Naive thymus-derived CD4-positive, alpha-beta T cell (primary cell): ENCODE results near the gene TEX38. TPM values are rescaled to one million over a fixed set of nuclear protein-coding genes. Genes with fewer than 3 reads are reported as not detected.
"Not testable (repeated sequence)": the region's sequence is repeated elsewhere in the genome, so short reads cannot be mapped to it uniquely, and the experiment has no call there.

Experiments used
- ATAC-seq: fragments of 150-1000 bp; cut with Tn5 transposase; 2 replicates; pipeline ENCODE4 v1.10.0; 2021; ENCODE audit warnings: mild to moderate bottlenecking, moderate library complexity
- CTCF ChIA-PET: fragments of 350-600 bp; sonication (Branson Sonifier 250); formaldehyde crosslinking; loops from one replicate; lab custom pipeline; 2021; ENCODE audit warnings: antibody characterized with exemption; lab: Charles Lee
- POLR2A ChIA-PET: fragments of 350-600 bp; sonication (Branson Sonifier 250); formaldehyde crosslinking; loops from one replicate; lab custom pipeline; 2021; ENCODE audit warnings: antibody characterized with exemption, inconsistent platforms; lab: Charles Lee
- DNase-seq, 9 donors: peaks; one replicate each; pipeline versions ENCODE4 v3.0.0 to v3.0.0-alpha.2; 2020 to 2022; ENCODE audit warnings: mixed read lengths in 1 of 9
- H3K27ac ChIP-seq: one replicate; pipeline ENCODE4 v1.7.0; 2013; ENCODE audit warnings: mild to moderate bottlenecking, low read depth, low read length, moderate library complexity
- H3K27me3 ChIP-seq, 2 donors: one replicate each; pipeline ENCODE4 v1.7.0; 2013; ENCODE audit warnings: low read length in 2 of 2, mild to moderate bottlenecking in 2 of 2, moderate library complexity in 2 of 2; ENCODE audit not compliant: control insufficient read depth in 2 of 2, insufficient read depth in 2 of 2
- H3K36me3 ChIP-seq, 3 experiments: 1 replicate in 2 of 3; 2 replicates in 1 of 3; pipeline ENCODE4 v1.7.0; 2013; ENCODE audit warnings: low read length in 3 of 3, mild to moderate bottlenecking in 3 of 3, moderate library complexity in 1 of 3; ENCODE audit not compliant: insufficient read depth in 3 of 3, control insufficient read depth in 2 of 3
- H3K4me1 ChIP-seq, 2 donors: one replicate each; pipeline ENCODE4 v1.7.0; 2013; ENCODE audit warnings: low read length in 2 of 2, mild to moderate bottlenecking in 2 of 2, moderate library complexity in 1 of 2; ENCODE audit not compliant: control insufficient read depth in 2 of 2, insufficient read depth in 2 of 2
- H3K4me3 ChIP-seq: 2 replicates; pipeline ENCODE4 v1.7.0; 2013; ENCODE audit warnings: mild to moderate bottlenecking, low read length
- H3K9me3 ChIP-seq, 3 experiments: 1 replicate in 2 of 3; 2 replicates in 1 of 3; pipeline ENCODE4 v1.7.0; 2013; ENCODE audit warnings: low read length in 3 of 3; ENCODE audit not compliant: control insufficient read depth in 2 of 3
- H3K27ac Mint-ChIP-seq, 9 donors: one replicate each; pipeline ENCODE4 v1.8.0; 2020 to 2022; ENCODE audit warnings: mixed read lengths in 9 of 9, mild to moderate bottlenecking in 8 of 9, moderate library complexity in 5 of 9, inconsistent platforms in 2 of 9
- H3K27me3 Mint-ChIP-seq, 5 donors: one replicate each; pipeline ENCODE4 v1.8.0; 2021 to 2022; ENCODE audit warnings: mixed read lengths in 5 of 5, mild to moderate bottlenecking in 1 of 5
- H3K36me3 Mint-ChIP-seq, 5 donors: one replicate each; pipeline ENCODE4 v1.8.0; 2020 to 2022; ENCODE audit warnings: mixed read lengths in 5 of 5, mild to moderate bottlenecking in 3 of 5, inconsistent platforms in 1 of 5
- H3K4me1 Mint-ChIP-seq, 7 donors: one replicate each; pipeline ENCODE4 v1.8.0; 2020 to 2022; ENCODE audit warnings: mixed read lengths in 7 of 7, mild to moderate bottlenecking in 3 of 7, inconsistent platforms in 1 of 7
- H3K4me3 Mint-ChIP-seq, 10 donors: one replicate each; pipeline ENCODE4 v1.8.0; 2020 to 2022; ENCODE audit warnings: mild to moderate bottlenecking in 10 of 10, mixed read lengths in 10 of 10, moderate library complexity in 6 of 10, inconsistent platforms in 2 of 10
- H3K9me3 Mint-ChIP-seq, 11 donors: one replicate each; pipeline ENCODE4 v1.8.0; 2020 to 2022; ENCODE audit warnings: mixed read lengths in 11 of 11, mild to moderate bottlenecking in 4 of 11, inconsistent platforms in 1 of 11, moderate library complexity in 1 of 11
- intact Hi-C, 2 donors: fragments of 100-400 bp; cut with micrococcal nuclease; formaldehyde crosslinking; loops; one replicate each; pipeline ENCODE4 v1.15.1; 2023
- polyA plus RNA-seq, 2 donors: library from polyadenylated mRNA; unstranded; fragments of 300-500 nt; fragmentation: Illumina TruSeq; gene quantifications; one replicate each; pipeline ENCODE4 v1.2.3, GENCODE V29; 2021
- total RNA-seq, 6 experiments: library from RNA in 5 of 6; stranded (reverse) in 5 of 6; gene quantifications; 1 replicate in 5 of 6; 2 replicates in 1 of 6; pipeline ENCODE4 v1.2.3 and lab custom pipeline; 2021 to 2026

TEX38 gene
- total and polyA plus RNA-seq, 7 experiments from 2014 or later: 0.32 to 0.49 TPM; not detected in 5

DNA sequence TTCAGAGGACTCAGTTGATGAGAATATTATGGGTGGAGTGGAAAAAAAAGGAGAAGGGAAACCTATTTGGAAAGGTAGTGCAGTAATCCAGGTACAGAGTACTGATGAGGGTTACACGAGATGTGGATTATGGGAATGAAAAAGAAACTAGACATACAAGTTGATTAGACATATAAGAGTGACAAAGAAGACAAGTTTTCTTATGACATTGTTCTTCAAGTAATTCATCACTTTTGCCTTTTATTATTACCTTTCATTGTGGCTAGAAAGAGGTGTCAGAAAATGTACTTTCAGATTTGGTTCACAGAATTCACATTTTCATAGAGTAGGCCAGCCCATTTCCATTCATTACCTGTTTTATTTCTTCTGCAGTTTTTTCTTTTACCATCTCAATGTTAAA is 13.9 kb upstream of the TEX38 start:
- ATAC-seq (no peak), DNase-seq (no peak)
- Mint-ChIP-seq H3K27me3 (no peaks in the 10 kb centered on the region), H3K27ac (no peak overlapping the region), H3K36me3 (peaks cover 11 to 54% (median 41%) of the 10 kb centered on the region in 5 donors), H3K4me1 (peaks cover 0 to 27% (median 4%) of the 10 kb centered on the region in 7 donors), H3K4me3 (no peak overlapping the region), H3K9me3 (peaks cover 0 to 5% (median 0%) of the 10 kb centered on the region in 11 donors)
- intact Hi-C loops: no loop called here
- Histone ChIP-seq H3K36me3 (peaks cover 10 to 53% (median 12%) of the 10 kb centered on the region in 3 experiments), H3K4me3 (no peak overlapping the region), H3K27ac (no peak overlapping the region), H3K9me3 (no peaks in the 10 kb centered on the region), H3K4me1 (no peaks in the 10 kb centered on the region), H3K27me3 (no peaks in the 10 kb centered on the region)
- ChIA-PET POLR2A (no interaction called here), CTCF (interaction anchor here (0.7 kb wide), 1 partner anchor 9 kb away, joined by 3 read pairs; no protein-coding TSS in a partner anchor)

DNA sequence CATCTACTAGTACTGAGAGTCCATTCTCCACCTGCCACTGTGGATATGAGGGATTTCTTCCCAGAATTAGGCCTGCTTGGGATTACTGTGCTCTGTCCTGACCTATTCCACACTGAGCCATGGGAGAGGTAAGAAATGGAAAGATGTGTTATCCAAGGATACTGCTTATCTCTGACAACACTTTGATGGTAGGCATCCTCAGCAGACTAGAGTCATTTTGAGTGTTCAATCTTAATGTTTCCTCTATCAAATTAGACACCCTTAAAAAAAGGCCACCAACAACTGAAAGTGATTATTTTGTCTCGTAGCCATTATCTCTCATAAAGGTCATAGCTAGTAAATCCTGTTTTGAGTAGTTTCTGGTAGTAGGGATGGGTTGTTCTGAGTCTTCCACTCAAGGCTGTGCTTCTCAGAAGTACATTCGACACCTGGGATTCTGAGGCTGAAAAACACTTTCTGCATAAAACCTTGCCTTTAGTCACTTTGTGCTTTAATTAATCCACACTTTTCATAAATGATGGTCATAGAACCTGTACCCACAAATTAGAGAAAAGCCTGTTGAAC is 12.3 kb upstream of the TEX38 start:
- no peaks in the 10 kb centered on the region for H3K27me3 Mint-ChIP-seq
- peaks cover 0 to 18% (median 4%) of the 10 kb centered on the region in 7 donors for H3K4me1 Mint-ChIP-seq
- H3K27ac ChIP-seq: no peak overlapping the region
- no peaks in the 10 kb centered on the region for H3K4me1 ChIP-seq
- ChIA-PET POLR2A (interaction anchor here (1.5 kb wide), 1 partner anchor 55 kb away, joined by 3 read pairs; the partner anchor contains the start of gene MKNK1), CTCF (no interaction called here)
- ATAC-seq (no peak), DNase-seq (no peak)
- peaks cover 11 to 47% (median 39%) of the 10 kb centered on the region in 5 donors for H3K36me3 Mint-ChIP-seq
- H3K9me3 ChIP-seq: no peaks in the 10 kb centered on the region
- H3K4me3 ChIP-seq: no peak overlapping the region
- H3K4me3 Mint-ChIP-seq: no peak overlapping the region
- no peak overlapping the region for H3K27ac Mint-ChIP-seq
- H3K9me3 Mint-ChIP-seq: peaks cover 0 to 5% (median 0%) of the 10 kb centered on the region in 11 donors
- peaks cover 7 to 55% (median 9%) of the 10 kb centered on the region in 3 experiments for H3K36me3 ChIP-seq
- H3K27me3 ChIP-seq: no peaks in the 10 kb centered on the region
- intact Hi-C loops: no loop called here

DNA sequence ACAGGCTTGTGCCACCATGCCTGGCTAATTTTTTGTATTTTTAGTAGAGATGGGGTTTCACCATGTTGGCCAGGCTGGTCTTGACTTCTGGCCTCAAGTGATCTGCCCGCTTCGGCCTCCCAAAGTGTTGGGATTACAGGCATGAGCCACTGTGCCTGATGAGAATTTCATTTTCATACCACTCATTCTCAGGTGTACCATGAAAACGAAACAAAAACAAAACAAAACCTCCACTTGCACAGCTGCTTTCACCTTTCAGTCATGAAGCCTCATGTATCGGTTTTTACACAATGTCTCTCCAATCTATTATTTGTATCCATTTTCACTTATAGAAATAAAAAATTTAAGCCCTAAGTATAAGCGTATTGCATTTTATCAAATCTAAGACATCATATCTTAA is 11.5 kb upstream of the TEX38 start:
- H3K36me3 ChIP-seq: peaks cover 8 to 56% (median 15%) of the 10 kb centered on the region in 3 experiments
- intact Hi-C loops, H3K27ac ChIP-seq, CTCF ChIA-PET, ATAC-seq, H3K27me3 ChIP-seq, H3K4me3 ChIP-seq, H3K9me3 ChIP-seq, H3K4me3 Mint-ChIP-seq, DNase-seq, H3K4me1 ChIP-seq, H3K9me3 Mint-ChIP-seq, H3K27me3 Mint-ChIP-seq: not testable (repeated sequence)
- Mint-ChIP-seq H3K36me3 (peaks cover 12 to 48% (median 40%) of the 10 kb centered on the region in 5 donors), H3K27ac (peak overlapping the region in 1 of 9 donors; percentile 56), H3K4me1 (peaks cover 2 to 23% (median 10%) of the 10 kb centered on the region in 7 donors)
- POLR2A ChIA-PET: interaction anchor here (1.5 kb wide), 1 partner anchor 56 kb away, joined by 3 read pairs; the partner anchor contains the start of gene MKNK1

GRCh38 chr1:46662919-46663318 is 8.7 kb upstream of the TEX38 start:
- H3K9me3 ChIP-seq, H3K27me3 ChIP-seq, H3K4me3 Mint-ChIP-seq, POLR2A ChIA-PET, H3K27ac ChIP-seq, H3K9me3 Mint-ChIP-seq, CTCF ChIA-PET, H3K27ac Mint-ChIP-seq, H3K27me3 Mint-ChIP-seq, DNase-seq, ATAC-seq, H3K4me3 ChIP-seq, intact Hi-C loops: not testable (repeated sequence)
- Histone ChIP-seq H3K36me3 (peaks cover 4 to 30% (median 10%) of the 10 kb centered on the region in 3 experiments), H3K4me1 (peaks cover 12 to 21% of the 10 kb centered on the region in 2 donors)
- Mint-ChIP-seq H3K36me3 (peaks cover 6 to 24% (median 19%) of the 10 kb centered on the region in 5 donors), H3K4me1 (peaks cover 16 to 35% (median 27%) of the 10 kb centered on the region in 7 donors)

- Histone ChIP-seq H3K36me3 (peaks cover 4 to 19% (median 9%) of the 10 kb centered on the region in 3 experiments), H3K27me3 (no peaks in the 10 kb centered on the region), H3K4me3 (no peak overlapping the region), H3K27ac (no peak overlapping the region), H3K4me1 (peaks cover 12 to 21% of the 10 kb centered on the region in 2 donors), H3K9me3 (no peaks in the 10 kb centered on the region)
- peaks cover 16 to 30% (median 23%) of the 10 kb centered on the region in 7 donors for H3K4me1 Mint-ChIP-seq
- no peaks in the 10 kb centered on the region for H3K9me3 Mint-ChIP-seq
- CTCF ChIA-PET: no interaction called here
- POLR2A ChIA-PET: interaction anchor here (0.9 kb wide), 1 partner anchor 49 kb away, joined by 3 read pairs; the partner anchor contains the start of gene MOB3C
- no peak for ATAC-seq
- H3K4me3 Mint-ChIP-seq: peak overlapping the region in 6 of 10 donors; percentile 14 to 89 (median 86)
- intact Hi-C loops: loop anchor here in 1 of 2 donors (5.0 kb wide), 2 partner anchors 49 to 134 kb away; partner anchors contain the start of gene MOB3C
- peaks cover 6 to 20% (median 16%) of the 10 kb centered on the region in 5 donors for H3K36me3 Mint-ChIP-seq
- H3K27me3 Mint-ChIP-seq: no peaks in the 10 kb centered on the region
- no peak for DNase-seq
- peak overlapping the region in 1 of 9 donors; percentile 72 for H3K27ac Mint-ChIP-seq
These were observed 5.7 kb upstream of the TEX38 start for GRCh38 chr1:46665983-46666382.

DNA sequence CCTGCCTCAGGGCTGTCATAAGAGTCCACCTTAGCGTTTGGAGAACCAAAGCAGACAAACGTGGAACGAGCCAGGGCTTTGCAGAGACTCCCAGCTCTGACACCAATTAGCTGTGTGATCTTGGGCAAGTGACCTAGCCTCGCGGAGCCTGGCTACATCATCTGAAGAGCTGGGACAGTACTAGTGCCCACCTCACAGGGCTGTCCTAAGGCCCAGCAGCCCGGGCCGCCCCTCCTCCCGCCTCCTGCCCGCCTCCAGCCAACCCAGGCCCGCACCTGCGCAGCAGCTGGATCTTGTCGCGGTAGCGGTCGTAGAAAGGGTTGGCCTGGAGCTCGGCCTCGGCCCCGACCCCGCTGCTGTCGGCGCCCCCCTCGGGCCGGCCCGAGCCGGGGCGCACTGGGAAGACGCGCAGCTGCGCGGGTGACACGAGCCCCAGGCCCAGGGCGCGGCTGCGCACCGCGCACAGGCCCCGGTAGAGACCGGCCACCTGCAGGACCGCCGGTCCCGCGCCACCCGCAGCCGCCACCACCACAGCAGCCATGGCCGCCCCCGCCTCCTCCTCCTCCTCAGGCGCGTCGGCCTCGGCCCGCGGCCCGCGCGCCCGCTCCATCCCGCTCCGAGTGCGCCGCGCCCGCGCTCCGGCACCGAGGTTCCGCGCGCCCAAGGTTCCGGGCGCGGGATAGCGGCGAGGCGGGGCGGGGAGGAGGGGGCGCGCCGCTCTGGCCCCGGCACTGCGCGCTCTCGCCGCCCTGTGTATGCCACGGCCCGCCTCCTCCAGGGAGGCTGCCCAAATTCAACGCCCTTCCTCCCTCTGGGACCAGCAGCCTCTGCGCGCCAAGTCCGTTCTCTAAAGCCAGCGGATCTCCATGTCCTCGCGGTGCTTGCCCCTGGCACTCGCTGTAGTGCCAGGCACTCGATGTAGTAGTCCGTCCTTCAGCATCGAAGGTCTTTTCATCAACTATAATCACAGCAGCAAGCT is 3.6 kb upstream of the TEX38 start, which contains the start of gene ATPAF1:
ATPAF1 (minus strand) TSS at position 583 of the 979 bp plus-strand sequence; CDS start at position 541, 42 bp downstream.
- H3K36me3 Mint-ChIP-seq: peaks cover 6 to 20% (median 13%) of the 10 kb centered on the region in 5 donors
- Histone ChIP-seq H3K4me3 (peak within 1 kb of the TSS; percentile 62), H3K9me3 (no peaks in the 10 kb centered on the region), H3K27me3 (no peaks in the 10 kb centered on the region), H3K4me1 (peaks cover 12 to 21% of the 10 kb centered on the region in 2 donors), H3K27ac (peak within 1 kb of the TSS; percentile 74), H3K36me3 (peaks cover 4 to 19% (median 9%) of the 10 kb centered on the region in 3 experiments)
- peak within 1 kb of the TSS in 8 of 10 donors; percentile 77 to 89 (median 87) for H3K4me3 Mint-ChIP-seq
- DNase-seq (peak; percentile 41 to 76 (median 69)), ATAC-seq (peak; percentile 92)
- no peaks in the 10 kb centered on the region for H3K9me3 Mint-ChIP-seq
- no peaks in the 10 kb centered on the region for H3K27me3 Mint-ChIP-seq
- peaks cover 16 to 30% (median 25%) of the 10 kb centered on the region in 7 donors for H3K4me1 Mint-ChIP-seq
- H3K27ac Mint-ChIP-seq: peak within 1 kb of the TSS; percentile 16 to 89 (median 68)
- ChIA-PET CTCF (interaction anchor here (0.6 to 2.0 kb wide), 4 partner anchors 29 to 629 kb away, joined by 3 to 7 read pairs (median 3); partner anchors contain the start of gene MKNK1), POLR2A (interaction anchor here (1.2 to 1.6 kb wide), 6 partner anchors 9 to 64 kb away, joined by 3 to 12 read pairs (median 5); partner anchors contain the start of genes EFCAB14, MKNK1 and MOB3C)
- intact Hi-C loops: loop anchor here (1.0 to 5.0 kb wide), 7 partner anchors 7 to 136 kb away; partner anchors contain the start of genes EFCAB14 (in 2 of the 2), MKNK1 (in 2 of the 2) and MOB3C (in 2 of the 2)
